Tibial nerve (tissue), 4 donors: ENCODE measurements around the gene XAGE1B. TPM values are rescaled to one million over a fixed set of nuclear protein-coding genes. Genes with fewer than 3 reads are reported as not detected.
"Not testable (repeated sequence)": the region's sequence is repeated elsewhere in the genome, so short reads cannot be mapped to it uniquely, and the experiment has no call there.

Experiments
- DNase-seq, 2 donors: peaks; one replicate each; pipeline ENCODE4 v3.0.0-alpha.2; 2019; ENCODE audit warnings: low spot score in 2 of 2
- H3K27ac ChIP-seq, 4 donors: fragments of 200-600 bp; sonication (generic) in 3 of 4; one replicate each; pipeline ENCODE4 v1.5.1; 2017 to 2019; ENCODE audit warnings: mild to moderate bottlenecking in 1 of 4
- H3K27me3 ChIP-seq, 2 donors: fragments of 200-600 bp; sonication (generic) in 1 of 2; one replicate each; pipeline versions ENCODE4 v1.5.1 to v1.6.0; 2017 to 2019
- H3K36me3 ChIP-seq, 3 donors: fragments of 200-600 bp; sonication (generic); one replicate each; pipeline ENCODE4 v1.5.1; 2018 to 2019
- H3K4me1 ChIP-seq, 4 donors: fragments of 200-600 bp; sonication (generic) in 3 of 4; one replicate each; pipeline ENCODE4 v1.5.1; 2017 to 2019
- H3K4me3 ChIP-seq, 4 donors: fragments of 200-600 bp; sonication (generic) in 3 of 4; one replicate each; pipeline ENCODE4 v1.5.1; 2017 to 2019; ENCODE audit warnings: mild to moderate bottlenecking in 1 of 4, moderate library complexity in 1 of 4
- H3K9me3 ChIP-seq, 4 donors: fragments of 200-600 bp; sonication (generic) in 3 of 4; one replicate each; pipeline ENCODE4 v1.5.1; 2017 to 2019
- CTCF ChIP-seq, 5 experiments: fragments of 200-600 bp in 3 of 5; fragments of 450-650 bp in 2 of 5; sonication (generic) in 3 of 5; IDR thresholded peaks; one replicate each; pipeline ENCODE4 v1.5.1; 2016 to 2019; ENCODE audit warnings: antibody characterized with exemption in 5 of 5, mild to moderate bottlenecking in 3 of 5, moderate library complexity in 2 of 5
- EP300 ChIP-seq, 2 donors: sonication (generic); formaldehyde crosslinking; IDR thresholded peaks; one replicate each; pipeline ENCODE4 v1.6.1; 2017; ENCODE audit warnings: antibody characterized with exemption in 2 of 2, mild to moderate bottlenecking in 1 of 2
- POLR2A ChIP-seq, 2 donors: fragments of 450-650 bp; IDR thresholded peaks; one replicate each; pipeline ENCODE4 v1.6.1; 2017; ENCODE audit warnings: antibody characterized with exemption in 2 of 2, mild to moderate bottlenecking in 2 of 2, moderate library complexity in 2 of 2
- WGBS, 2 donors: methylation state at CpG; one replicate each; pipeline ENCODE4 v1.1.5; 2018; 5-methylcytosine and 5-hydroxymethylcytosine counted together
- total RNA-seq, 4 donors: library from RNA; depleted of rRNA; stranded (reverse); fragments of >200 nt; gene quantifications; one replicate each; pipeline ENCODE4 v1.1.0, GENCODE V29; 2016

Gene XAGE1B
- total RNA-seq, 4 donors from 2014 or later, result not detected

GRCh38 chrX:52544147-52544840 lies 27.4 kb upstream of the XAGE1B start:
- no peaks in the 10 kb centered on the region for H3K9me3 ChIP-seq
- no peak for DNase-seq
- no peak overlapping the region for H3K4me3 ChIP-seq
- WGBS, 2 donors, result 78 to 91% methylated on average over 20 to 21 of the region's 21 CpGs
- H3K4me1 ChIP-seq, result no peaks in the 10 kb centered on the region
- H3K27me3 ChIP-seq, result peaks cover 0 to 26% of the 10 kb centered on the region in 2 donors
- no peak overlapping the region for H3K27ac ChIP-seq
- TF ChIP-seq CTCF (IDR thresholded peaks at IDR 0.05) (no peak), EP300 (IDR thresholded peaks at IDR 0.05) (no peak), POLR2A (IDR thresholded peaks at IDR 0.05) (no peak)
- H3K36me3 ChIP-seq, result no peaks in the 10 kb centered on the region

GRCh38 chrX:52542311-52542710 lies 25.4 kb upstream of the XAGE1B start:
- TF ChIP-seq CTCF (IDR thresholded peaks at IDR 0.05), result no peak
- no peak for TF ChIP-seq EP300 (IDR thresholded peaks at IDR 0.05)
- no peak for TF ChIP-seq POLR2A (IDR thresholded peaks at IDR 0.05)
- 66 to 67% methylated on average over 6 of the region's 6 CpGs for WGBS, 2 donors
- Histone ChIP-seq H3K36me3 (no peaks in the 10 kb centered on the region), H3K4me3 (no peak overlapping the region), H3K27me3 (peaks cover 0 to 26% of the 10 kb centered on the region in 2 donors), H3K4me1 (no peaks in the 10 kb centered on the region), H3K9me3 (no peaks in the 10 kb centered on the region), H3K27ac (no peak overlapping the region)
- DNase-seq, result no peak

GRCh38 chrX:52541051-52541450 lies 24.2 kb upstream of the XAGE1B start:
- 68 to 69% methylated on average over 4 of the region's 4 CpGs for WGBS, 2 donors
- not testable (repeated sequence) for H3K4me1 ChIP-seq, H3K9me3 ChIP-seq, H3K27ac ChIP-seq, DNase-seq, H3K4me3 ChIP-seq, H3K36me3 ChIP-seq
- H3K27me3 ChIP-seq, result peaks cover 0 to 26% of the 10 kb centered on the region in 2 donors

- not testable (repeated sequence) for H3K9me3 ChIP-seq, H3K4me3 ChIP-seq, H3K4me1 ChIP-seq, H3K27ac ChIP-seq, DNase-seq, H3K27me3 ChIP-seq, H3K36me3 ChIP-seq
- WGBS, 2 donors, result no CpG with 5 or more reads among the region's 27 CpGs
Observed at GRCh38 chrX:52516110-52516986, 515 bp downstream of the XAGE1B start.

- H3K36me3 ChIP-seq, DNase-seq, H3K27ac ChIP-seq, H3K9me3 ChIP-seq, H3K4me3 ChIP-seq, H3K4me1 ChIP-seq, H3K27me3 ChIP-seq: not testable (repeated sequence)
- no CpG with 5 or more reads among the region's 6 CpGs for WGBS, 2 donors
Observed at GRCh38 chrX:52511126-52511525, 5.7 kb downstream of the XAGE1B start.

GRCh38 chrX:52509916-52510315 lies 6.9 kb downstream of the XAGE1B start:
- 71 to 81% methylated on average over 6 of the region's 6 CpGs for WGBS, 2 donors
- Histone ChIP-seq H3K36me3 (no peaks in the 10 kb centered on the region), H3K27me3 (peaks cover 0 to 16% of the 10 kb centered on the region in 2 donors), H3K4me1 (no peaks in the 10 kb centered on the region), H3K27ac (no peak overlapping the region), H3K9me3 (no peaks in the 10 kb centered on the region), H3K4me3 (no peak overlapping the region)
- no peak for TF ChIP-seq EP300 (IDR thresholded peaks at IDR 0.05)
- TF ChIP-seq CTCF (IDR thresholded peaks at IDR 0.05), result no peak
- TF ChIP-seq POLR2A (IDR thresholded peaks at IDR 0.05), result no peak
- DNase-seq, result no peak
